Psoas muscle (tissue), 8 donors: Measurements from ENCODE around the gene SRRM4. TPM values are rescaled to one million over a fixed set of nuclear protein-coding genes. Genes with fewer than 3 reads are reported as not detected.
"Not testable (repeated sequence)": the region's sequence is repeated elsewhere in the genome, so short reads cannot be mapped to it uniquely, and the experiment has no call there.

Experiments
- ATAC-seq, 4 donors: fragments of 200-7000 bp; cut with Tn5 transposase; one replicate each; pipeline ENCODE4 v1.9.1; 2020; ENCODE audit warnings: moderate library complexity in 3 of 4, mild to moderate bottlenecking in 2 of 4
- DNase-seq, 2 donors: peaks; one replicate each; pipeline ENCODE4 v3.0.0-alpha.2; 2020
- H3K27ac ChIP-seq: fragments of 200-600 bp; one replicate; pipeline ENCODE4 v1.8.0; 2022
- H3K27me3 ChIP-seq, 3 donors: fragments of 200-600 bp in 1 of 3; one replicate each; pipeline versions ENCODE4 v1.6.1 to v1.8.0; 2013 to 2022; ENCODE audit warnings: low read length in 2 of 3, mild to moderate bottlenecking in 2 of 3, moderate library complexity in 1 of 3; ENCODE audit not compliant: insufficient read depth in 3 of 3
- H3K36me3 ChIP-seq, 2 donors: fragments of 200-600 bp in 1 of 2; one replicate each; pipeline versions ENCODE4 v1.6.1 to v1.8.0; 2013 to 2022; ENCODE audit warnings: low read depth in 1 of 2, mild to moderate bottlenecking in 1 of 2, moderate library complexity in 1 of 2; ENCODE audit not compliant: insufficient read depth in 1 of 2
- H3K4me1 ChIP-seq: fragments of 200-600 bp; one replicate; pipeline ENCODE4 v1.8.0; 2022
- H3K4me3 ChIP-seq: fragments of 200-600 bp; one replicate; pipeline ENCODE4 v1.8.0; 2022; ENCODE audit warnings: mild to moderate bottlenecking
- H3K9me3 ChIP-seq: fragments of 200-600 bp; one replicate; pipeline ENCODE4 v1.8.0; 2022
- WGBS, 3 donors: extraction: QIAGEN DNeasy Blood & Tissue Kit; methylation state at CpG; one replicate each; pipeline versions ENCODE4 v1.1.6 to v1.1.7; 2013; 5-methylcytosine and 5-hydroxymethylcytosine counted together
- intact Hi-C, 2 donors: fragments of 100-400 bp; cut with DNase I; formaldehyde crosslinking; loops; one replicate each; pipeline versions ENCODE4 v1.11.0 to v1.14.2; 2022
- polyA plus RNA-seq, 3 donors: library from polyadenylated mRNA; stranded (reverse); fragments of 200-250 nt; gene quantifications; one replicate each; pipeline ENCODE4 v1.2.3, GENCODE V29; 2013
- total RNA-seq, 4 donors: library from RNA; stranded (reverse); fragmentation: NEBNext Ultra II Directional in 2 of 4; extraction: Animal tissue kit (Norgen Biotek cat#: 25700) in 2 of 4; gene quantifications; one replicate each; pipeline versions ENCODE4 v1.2.1 to v1.2.4, GENCODE V29; 2021 to 2023
- TF ChIP-seq, protein P1 (sequence below): fragments of 200-600 bp; IDR thresholded peaks from one replicate; pipeline ENCODE4 v1.8.0; 2022; ENCODE audit warnings: antibody characterized with exemption
- donor health status: healthy with polysubstance abuse.
- donor health status: DM: no; HTN: no; CAD: no; lungs with moderate emphysema.
- donor health status: Bipolar disorder and iron deficiency.
- donor health status: healthy.
- donor health status: DM: yes; HTN: yes; CAD: no.
- donor health status: DM: no; HTN: no; CAD: no.
- donor health status: DM: no; HTN: no; CAD: no.
- donor health status: DM: yes; HTN: yes; CAD: no.

SRRM4 gene
- total and polyA plus RNA-seq, 7 donors, result 0.01 to 0.19 (median 0.09) TPM

DNA sequence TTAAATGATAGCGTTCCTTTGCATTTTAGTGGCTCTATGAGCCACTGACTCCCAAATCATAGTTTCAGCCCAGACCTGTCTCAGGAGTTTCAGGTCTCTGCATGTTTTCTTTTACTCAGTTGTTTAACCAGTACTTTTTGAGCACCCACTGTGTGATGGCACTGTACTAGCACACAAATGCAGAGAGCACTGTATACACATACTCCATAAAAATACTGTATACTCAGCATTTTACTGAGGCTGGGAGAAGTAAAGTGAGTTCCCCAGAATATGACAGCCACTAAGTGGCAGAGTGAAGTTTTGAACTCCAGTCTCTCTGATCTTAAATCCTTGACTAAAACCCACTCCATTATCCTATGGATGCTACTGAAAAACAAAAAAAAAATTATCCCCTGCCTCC is 121.4 kb downstream of the SRRM4 start:
- Histone ChIP-seq H3K36me3 (no peaks in the 10 kb centered on the region), H3K9me3 (no peaks in the 10 kb centered on the region), H3K4me1 (no peaks in the 10 kb centered on the region), H3K27me3 (peaks cover 0 to 2% (median 0%) of the 10 kb centered on the region in 3 donors), H3K27ac (no peak overlapping the region), H3K4me3 (no peak overlapping the region)
- TF ChIP-seq, protein P1, sequence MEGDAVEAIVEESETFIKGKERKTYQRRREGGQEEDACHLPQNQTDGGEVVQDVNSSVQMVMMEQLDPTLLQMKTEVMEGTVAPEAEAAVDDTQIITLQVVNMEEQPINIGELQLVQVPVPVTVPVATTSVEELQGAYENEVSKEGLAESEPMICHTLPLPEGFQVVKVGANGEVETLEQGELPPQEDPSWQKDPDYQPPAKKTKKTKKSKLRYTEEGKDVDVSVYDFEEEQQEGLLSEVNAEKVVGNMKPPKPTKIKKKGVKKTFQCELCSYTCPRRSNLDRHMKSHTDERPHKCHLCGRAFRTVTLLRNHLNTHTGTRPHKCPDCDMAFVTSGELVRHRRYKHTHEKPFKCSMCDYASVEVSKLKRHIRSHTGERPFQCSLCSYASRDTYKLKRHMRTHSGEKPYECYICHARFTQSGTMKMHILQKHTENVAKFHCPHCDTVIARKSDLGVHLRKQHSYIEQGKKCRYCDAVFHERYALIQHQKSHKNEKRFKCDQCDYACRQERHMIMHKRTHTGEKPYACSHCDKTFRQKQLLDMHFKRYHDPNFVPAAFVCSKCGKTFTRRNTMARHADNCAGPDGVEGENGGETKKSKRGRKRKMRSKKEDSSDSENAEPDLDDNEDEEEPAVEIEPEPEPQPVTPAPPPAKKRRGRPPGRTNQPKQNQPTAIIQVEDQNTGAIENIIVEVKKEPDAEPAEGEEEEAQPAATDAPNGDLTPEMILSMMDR, result no peak
- WGBS, 3 donors, result 76 to 91% (median 86%) methylated on average over 1 of the region's 1 CpG
- intact Hi-C loops, result no loop called here
- ATAC-seq, result no peak
- no peak for DNase-seq

DNA sequence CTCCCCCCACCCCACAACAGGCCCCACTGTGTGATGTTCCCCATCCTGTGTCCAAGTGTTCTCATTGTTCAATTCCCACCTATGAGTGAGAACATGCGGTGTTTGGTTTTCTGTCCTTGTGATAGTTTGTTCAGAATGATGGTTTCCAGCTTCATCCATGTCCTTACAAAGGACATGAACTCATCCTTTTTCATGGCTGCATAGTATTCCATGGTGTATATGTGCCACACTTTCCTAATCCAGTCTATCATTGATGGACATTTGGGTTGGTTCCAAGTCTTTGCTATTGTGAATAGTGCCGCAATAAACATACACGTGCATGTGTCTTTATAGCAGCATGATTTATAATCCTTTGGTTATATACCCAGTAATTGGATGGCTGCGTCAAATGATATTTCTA is 123.6 kb downstream of the SRRM4 start:
- intact Hi-C loops, H3K4me3 ChIP-seq, H3K9me3 ChIP-seq, DNase-seq, H3K4me1 ChIP-seq, H3K27ac ChIP-seq, H3K27me3 ChIP-seq, H3K36me3 ChIP-seq, ATAC-seq: not testable (repeated sequence)
- WGBS, 3 donors, result 90 to 96% (median 96%) methylated on average over 4 of the region's 4 CpGs

DNA sequence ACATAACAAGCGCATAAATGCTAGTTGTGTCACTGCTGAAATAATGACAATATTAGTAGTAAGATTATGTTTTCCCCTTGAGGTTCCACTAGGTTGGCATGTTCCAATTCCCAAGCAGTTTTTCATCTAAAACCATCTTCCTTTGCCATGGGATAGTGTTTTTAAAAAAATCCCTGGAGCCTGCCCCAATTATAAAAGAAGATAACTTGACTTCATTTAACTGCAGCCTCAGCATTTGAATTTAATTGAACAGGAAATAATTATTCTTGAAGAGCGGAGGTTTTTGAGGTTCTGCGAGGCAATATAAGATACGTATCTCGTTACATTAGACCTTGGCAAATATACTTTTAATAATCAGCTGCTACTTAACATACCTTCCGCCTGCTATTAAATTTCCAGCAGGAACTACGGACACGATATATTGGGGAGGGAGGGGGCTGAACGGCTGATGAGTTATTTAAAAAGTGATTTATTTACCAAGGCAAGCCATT is 132.2 kb downstream of the SRRM4 start:
- no peaks in the 10 kb centered on the region for H3K36me3 ChIP-seq
- TF ChIP-seq, protein P1, result no peak
- no peaks in the 10 kb centered on the region for H3K9me3 ChIP-seq
- H3K4me1 ChIP-seq, result peaks cover 14% of the 10 kb centered on the region
- WGBS, 3 donors, result 67 to 81% (median 71%) methylated on average over 9 of the region's 9 CpGs
- DNase-seq (no peak), ATAC-seq (no peak)
- no peak overlapping the region for H3K4me3 ChIP-seq
- intact Hi-C loops, result loop anchor here in 1 of 2 donors (5.0 kb wide), 1 partner anchor 164 kb away; no protein-coding TSS in a partner anchor
- no peaks in the 10 kb centered on the region for H3K27me3 ChIP-seq
- no peak overlapping the region for H3K27ac ChIP-seq

DNA sequence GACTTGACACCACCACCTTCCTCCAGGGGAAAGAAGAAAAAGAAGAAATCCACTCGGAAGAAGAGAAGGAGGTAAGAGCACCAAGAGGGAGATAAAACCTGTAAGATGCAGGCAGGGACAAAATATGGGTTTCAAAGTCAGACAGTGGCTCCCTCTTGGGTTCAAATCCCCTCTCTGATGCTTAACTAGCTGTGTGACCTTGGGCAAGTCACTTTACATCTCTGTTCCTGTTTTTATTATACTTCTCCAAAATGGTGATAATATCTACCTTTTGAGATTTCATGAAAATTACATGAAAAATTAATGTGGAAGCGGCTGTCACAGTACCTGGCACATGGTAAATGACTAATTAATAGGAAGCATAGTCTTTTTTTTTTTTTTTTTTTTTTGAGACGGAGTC is 133.0 kb downstream of the SRRM4 start:
- no peak overlapping the region for H3K27ac ChIP-seq
- WGBS, 3 donors, result 83 to 85% (median 84%) methylated on average over 3 of the region's 3 CpGs
- no peaks in the 10 kb centered on the region for H3K9me3 ChIP-seq
- H3K4me3 ChIP-seq, result no peak overlapping the region
- TF ChIP-seq, protein P1, result no peak
- intact Hi-C loops, result loop anchor here in 1 of 2 donors (2.0 to 5.0 kb wide), 2 partner anchors 163 to 299 kb away; no protein-coding TSS in a partner anchor
- DNase-seq (no peak), ATAC-seq (no peak)
- no peaks in the 10 kb centered on the region for H3K36me3 ChIP-seq
- peaks cover 15% of the 10 kb centered on the region for H3K4me1 ChIP-seq
- H3K27me3 ChIP-seq, result no peaks in the 10 kb centered on the region

DNA sequence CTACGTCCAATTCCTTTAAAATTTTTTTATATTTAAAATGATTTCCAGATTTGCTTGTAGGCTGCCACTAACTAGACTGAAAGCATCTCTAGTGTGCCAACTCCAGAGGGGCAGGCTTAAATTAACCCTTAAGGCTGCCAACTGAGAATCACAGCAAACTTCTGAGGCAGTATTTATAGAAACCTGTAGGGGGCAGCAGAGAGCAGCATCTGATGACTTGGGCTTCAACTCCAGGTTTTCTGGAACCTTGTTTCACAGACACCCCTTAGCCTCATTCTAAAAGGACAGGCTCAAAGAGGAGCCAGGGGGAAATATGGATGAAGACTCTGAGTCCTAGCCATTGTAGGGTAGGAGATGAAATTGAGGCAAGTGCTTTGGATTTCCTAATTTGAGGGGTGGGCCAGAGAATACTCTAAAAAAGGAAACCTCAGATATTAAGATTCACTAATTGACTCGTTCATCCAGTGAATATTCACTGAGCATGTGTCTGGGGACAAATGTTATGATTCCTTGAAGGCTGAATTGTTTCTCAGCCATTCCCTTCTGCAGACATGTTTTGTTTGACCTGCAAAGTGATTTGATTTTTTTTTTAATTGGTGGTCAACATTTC is 134.1 kb downstream of the SRRM4 start:
- DNase-seq, result no peak
- no peak overlapping the region for H3K27ac ChIP-seq
- H3K36me3 ChIP-seq, result no peaks in the 10 kb centered on the region
- ATAC-seq, result peak; percentile 81 to 90 (median 84)
- H3K9me3 ChIP-seq, result no peaks in the 10 kb centered on the region
- peak overlapping the region; percentile 35 for H3K4me3 ChIP-seq
- 25 to 34% (median 32%) methylated on average over 2 of the region's 2 CpGs for WGBS, 3 donors
- no peaks in the 10 kb centered on the region for H3K27me3 ChIP-seq
- TF ChIP-seq, protein P1, result peak; percentile 94
- intact Hi-C loops, result loop anchor here (1.0 to 5.0 kb wide), 3 partner anchors 82 to 298 kb away; no protein-coding TSS in a partner anchor
- H3K4me1 ChIP-seq, result peaks cover 15% of the 10 kb centered on the region
